Measurements from ENCODE around the gene GRIA4.
"Not testable (repeated sequence)": the region's sequence is repeated elsewhere in the genome, so short reads cannot be mapped to it uniquely, and the experiment has no call there.

GRIA4 gene

GRCh38 chr11:105937331-105937730 is 327.5 kb downstream of the GRIA4 start:
- DNase-seq: no peak

GRCh38 chr11:105937738-105938137 is 327.9 kb downstream of the GRIA4 start:
- DNase-seq: no peak

- DNase-seq: no peak
Measured at GRCh38 chr11:105942921-105943320, 333.0 kb downstream of the GRIA4 start.

GRCh38 chr11:105948918-105949590 is 339.2 kb downstream of the GRIA4 start:
- no peak for DNase-seq

- no peak for DNase-seq
Measured at GRCh38 chr11:105953886-105954285, 344.0 kb downstream of the GRIA4 start.

GRCh38 chr11:105960252-105961245 is 350.7 kb downstream of the GRIA4 start:
- no peak for DNase-seq

GRCh38 chr11:105968021-105968697 is 358.3 kb downstream of the GRIA4 start:
- no peak for DNase-seq

- DNase-seq: no peak
Measured at GRCh38 chr11:105969756-105970155, 359.9 kb downstream of the GRIA4 start.

GRCh38 chr11:105975128-105975527 is 365.3 kb downstream of the GRIA4 start:
- no peak for DNase-seq

- DNase-seq: no peak
Measured at GRCh38 chr11:105979997-105980703, 370.3 kb downstream of the GRIA4 start.

- DNase-seq: no peak
Measured at GRCh38 chr11:105986554-105986953, 376.7 kb downstream of the GRIA4 start.

- no peak for DNase-seq
Measured at GRCh38 chr11:105988197-105988596, 378.3 kb downstream of the GRIA4 start.

- DNase-seq: no peak
Measured at GRCh38 chr11:105989124-105989523, 379.3 kb downstream of the GRIA4 start.

- DNase-seq: no peak
Measured at GRCh38 chr11:105991888-105992287, 382.0 kb downstream of the GRIA4 start.

- DNase-seq: no peak
Measured at GRCh38 chr11:106001304-106002012, 391.6 kb downstream of the GRIA4 start.

GRCh38 chr11:106003094-106003493 is 393.2 kb downstream of the GRIA4 start:
- DNase-seq: not testable (repeated sequence)

GRCh38 chr11:106011481-106011880 is 401.6 kb downstream of the GRIA4 start:
- DNase-seq: no peak

- no peak for DNase-seq
Measured at GRCh38 chr11:106012744-106013143, 402.9 kb downstream of the GRIA4 start.

- no peak for DNase-seq
Measured at GRCh38 chr11:106014035-106014434, 404.2 kb downstream of the GRIA4 start.

- DNase-seq: no peak
Measured at GRCh38 chr11:106014620-106015019, 404.7 kb downstream of the GRIA4 start.

GRCh38 chr11:106015066-106015465 is 405.2 kb downstream of the GRIA4 start:
- DNase-seq: no peak

- no peak for DNase-seq
Measured at GRCh38 chr11:106017093-106017492, 407.2 kb downstream of the GRIA4 start.
